Measurements from ENCODE around the gene PDZRN3. TPM values are rescaled to one million over a fixed set of nuclear protein-coding genes. Genes with fewer than 3 reads are reported as not detected.
A peak's percentile ranks its signal among the peaks of the same experiment; 100 is the strongest.

The PDZRN3 gene
- total RNA-seq, 1 donor from 2014 or later = 35.6 TPM

GRCh38 chr3:73513260-73513659 lies 111.5 kb downstream of the PDZRN3 start:
- no peak for DNase-seq

- peak; percentile 81 for DNase-seq
Observed at GRCh38 chr3:73511571-73512525, 112.9 kb downstream of the PDZRN3 start.

- DNase-seq = no peak
Observed at GRCh38 chr3:73510784-73511183, 114.0 kb downstream of the PDZRN3 start.

- DNase-seq = no peak
Observed at GRCh38 chr3:73510334-73510733, 114.4 kb downstream of the PDZRN3 start.

GRCh38 chr3:73509816-73510215 lies 114.9 kb downstream of the PDZRN3 start:
- DNase-seq = no peak

- DNase-seq = no peak
Observed at GRCh38 chr3:73509066-73509465, 115.7 kb downstream of the PDZRN3 start.

GRCh38 chr3:73508330-73508954 lies 116.3 kb downstream of the PDZRN3 start:
- peak; percentile 85 for DNase-seq

GRCh38 chr3:73504852-73505251 lies 119.9 kb downstream of the PDZRN3 start:
- no peak for DNase-seq

GRCh38 chr3:73504239-73504638 lies 120.5 kb downstream of the PDZRN3 start:
- DNase-seq = no peak

GRCh38 chr3:73503781-73504180 lies 121.0 kb downstream of the PDZRN3 start:
- DNase-seq = no peak

GRCh38 chr3:73502609-73503583 lies 121.8 kb downstream of the PDZRN3 start:
- DNase-seq = peak; percentile 92

GRCh38 chr3:73500321-73500720 lies 124.4 kb downstream of the PDZRN3 start:
- no peak for DNase-seq

- no peak for DNase-seq
Observed at GRCh38 chr3:73499787-73500186, 125.0 kb downstream of the PDZRN3 start.

- no peak for DNase-seq
Observed at GRCh38 chr3:73498764-73499622, 125.7 kb downstream of the PDZRN3 start.

GRCh38 chr3:73497646-73498406 lies 126.9 kb downstream of the PDZRN3 start:
- DNase-seq = no peak

- DNase-seq = no peak
Observed at GRCh38 chr3:73493543-73494308, 131.0 kb downstream of the PDZRN3 start.

- no peak for DNase-seq
Observed at GRCh38 chr3:73492186-73492585, 132.6 kb downstream of the PDZRN3 start.

- DNase-seq = no peak
Observed at GRCh38 chr3:73491287-73491662, 133.5 kb downstream of the PDZRN3 start.

- peak; percentile 59 for DNase-seq
Observed at GRCh38 chr3:73490453-73491286, 134.1 kb downstream of the PDZRN3 start.

Measured in tongue (tissue), 2 donors.